IMR-90 (cell line): ENCODE data around the gene PPL. TPM values are rescaled to one million over a fixed set of nuclear protein-coding genes. Genes with fewer than 3 reads are reported as not detected.

Source experiments
- ATAC-seq: fragments of 200-7000 bp; cut with Tn5 transposase; 2 replicates; pipeline ENCODE4 v1.9.1; 2020; ENCODE audit warnings: low read depth, mild to moderate bottlenecking, moderate library complexity
- BruUV-seq: library from RNA; stranded (reverse); fragments of 400-500 nt; replicated peaks from 2 replicates; lab custom pipeline; 2021; lab: Mats Ljungman, UMichigan
- CTCF ChIA-PET: fragments of 300-600 bp; formaldehyde crosslinking; extraction: SDS; loops from one replicate; lab custom pipeline; 2021; ENCODE audit warnings: antibody characterized with exemption; lab: Yijun Ruan, JAX
- POLR2A ChIA-PET: fragments of 300-600 bp; sonication (Branson Sonifier 250); formaldehyde crosslinking; loops from one replicate; lab custom pipeline; 2022; ENCODE audit warnings: antibody characterized with exemption; ENCODE audit not compliant: unreplicated experiment; lab: Charles Lee
- DNase-seq: peaks from one replicate; pipeline ENCODE4 v3.0.0; 2013
- H2AFZ ChIP-seq: replicated peaks from 2 replicates; pipeline ENCODE3; 2013; ENCODE audit warnings: low read length, mild to moderate bottlenecking; ENCODE audit not compliant: poor library complexity
- H2AK5ac ChIP-seq: 2 replicates; pipeline ENCODE4 v1.6.1; 2013; ENCODE audit warnings: low read depth, low read length, inconsistent platforms
- H2AK9ac ChIP-seq: replicated peaks from 2 replicates; pipeline ENCODE3; 2013; ENCODE audit warnings: mild to moderate bottlenecking, low read depth, low read length, moderate library complexity; ENCODE audit not compliant: poor library complexity
- H2BK120ac ChIP-seq: 2 replicates; pipeline ENCODE4 v1.6.1; 2013; ENCODE audit warnings: low read depth, low read length, inconsistent platforms
- H2BK15ac ChIP-seq: 3 replicates; pipeline ENCODE4 v1.6.1; 2013; ENCODE audit warnings: low read depth, low read length, inconsistent platforms
- H2BK20ac ChIP-seq: 2 replicates; pipeline ENCODE4 v1.6.1; 2013; ENCODE audit warnings: low read depth, mild to moderate bottlenecking, inconsistent platforms, low read length, moderate library complexity
- H2BK5ac ChIP-seq: 2 replicates; pipeline ENCODE4 v1.6.1; 2013; ENCODE audit warnings: mild to moderate bottlenecking, low read depth, low read length, inconsistent platforms; ENCODE audit not compliant: poor library complexity, severe bottlenecking
- H3K14ac ChIP-seq: replicated peaks from 2 replicates; pipeline ENCODE4 v1.6.1; 2013; ENCODE audit warnings: low read depth, low read length, inconsistent platforms
- H3K18ac ChIP-seq: 2 replicates; pipeline ENCODE4 v1.6.1; 2013; ENCODE audit warnings: low read depth, low read length, control low read depth
- H3K23ac ChIP-seq: 2 replicates; pipeline ENCODE4 v1.6.1; 2013; ENCODE audit warnings: low read depth, low read length, inconsistent platforms
- H3K27ac ChIP-seq: 2 replicates; pipeline ENCODE4 v1.5.1; 2013; ENCODE audit warnings: mild to moderate bottlenecking, control low read depth, low read length; ENCODE audit not compliant: insufficient read depth
- H3K27me3 ChIP-seq: 2 replicates; pipeline ENCODE4 v1.6.1; 2013; ENCODE audit warnings: low read length; ENCODE audit not compliant: control insufficient read depth, insufficient read depth
- H3K36me3 ChIP-seq: 2 replicates; pipeline ENCODE4 v1.6.1; 2013; ENCODE audit warnings: low read length, mixed read lengths; ENCODE audit not compliant: control insufficient read depth, insufficient read depth
- H3K4ac ChIP-seq: 2 replicates; pipeline ENCODE4 v1.6.1; 2013; ENCODE audit warnings: low read depth, low read length, inconsistent platforms
- H3K4me1 ChIP-seq: 2 replicates; pipeline ENCODE4 v1.6.1; 2013; ENCODE audit warnings: low read length, mixed read lengths; ENCODE audit not compliant: control insufficient read depth, insufficient read depth
- H3K4me2 ChIP-seq: 2 replicates; pipeline ENCODE4 v1.6.1; 2013; ENCODE audit warnings: low read depth, mild to moderate bottlenecking, control low read depth, low read length, moderate library complexity
- H3K4me3 ChIP-seq: 2 replicates; pipeline ENCODE4 v1.5.1; 2013; ENCODE audit warnings: low read depth, mild to moderate bottlenecking, control low read depth, low read length, moderate library complexity; ENCODE audit not compliant: insufficient read depth
- H3K56ac ChIP-seq: 2 replicates; pipeline ENCODE4 v1.6.1; 2013; ENCODE audit warnings: low read length, inconsistent platforms; ENCODE audit not compliant: insufficient read depth; ENCODE audit errors: extremely low read depth
- H3K79me1 ChIP-seq, 2 experiments: 2 replicates each; pipeline ENCODE4 v1.6.1; 2013; ENCODE audit warnings: low read length in 2 of 2, inconsistent platforms in 1 of 2, low read depth in 1 of 2
- H3K9ac ChIP-seq: 2 replicates; pipeline ENCODE4 v1.6.1; 2013; ENCODE audit warnings: low read depth, low read length, control low read depth
- H3K9me1 ChIP-seq: 2 replicates; pipeline ENCODE4 v1.6.1; 2013; ENCODE audit warnings: low read length, inconsistent platforms; ENCODE audit not compliant: insufficient read depth
- H3K9me3 ChIP-seq: 2 replicates; pipeline ENCODE4 v1.6.1; 2013; ENCODE audit warnings: low read length; ENCODE audit not compliant: control insufficient read depth, insufficient read depth
- H4K20me1 ChIP-seq: 2 replicates; pipeline ENCODE4 v1.6.1; 2013; ENCODE audit warnings: low read length, inconsistent platforms; ENCODE audit not compliant: insufficient read depth
- H4K5ac ChIP-seq: 2 replicates; pipeline ENCODE4 v1.6.1; 2013; ENCODE audit warnings: mild to moderate bottlenecking, low read depth, low read length, control low read depth
- H4K8ac ChIP-seq, 2 experiments: 2 replicates each; pipeline ENCODE4 v1.6.1; 2013; ENCODE audit warnings: low read depth in 2 of 2, low read length in 2 of 2, control low read depth in 1 of 2, inconsistent platforms in 1 of 2
- H4K91ac ChIP-seq: 2 replicates; pipeline ENCODE4 v1.6.1; 2013; ENCODE audit warnings: low read depth, low read length, inconsistent platforms; ENCODE audit not compliant: insufficient read depth
- BHLHE40 ChIP-seq: fragments of 150-350 bp; IDR thresholded peaks from 2 replicates; pipeline ENCODE4 v1.6.1; 2016; ENCODE audit warnings: mild to moderate bottlenecking, low read depth, low read length
- CEBPB ChIP-seq: IDR thresholded peaks from 2 replicates; pipeline ENCODE4 v1.6.1; 2012; ENCODE audit warnings: low read depth, low read length, improper control_type of control experiment
- CHD1 ChIP-seq: IDR thresholded peaks from 2 replicates; pipeline ENCODE4 v1.6.1; 2012; ENCODE audit warnings: low read depth, low read length, improper control_type of control experiment
- FOS ChIP-seq: fragments of 150-350 bp; IDR thresholded peaks from 2 replicates; pipeline ENCODE4 v1.6.1; 2016; ENCODE audit warnings: low read depth, low read length
- MAFK ChIP-seq: IDR thresholded peaks from 2 replicates; pipeline ENCODE4 v1.6.1; 2012; ENCODE audit warnings: low read depth, low read length, improper control_type of control experiment
- MAZ ChIP-seq: IDR thresholded peaks from 2 replicates; pipeline ENCODE4 v1.6.1; 2012; ENCODE audit warnings: low read depth, mild to moderate bottlenecking, low read length, improper control_type of control experiment, moderate library complexity, borderline replicate concordance
- MXI1 ChIP-seq: IDR thresholded peaks from 2 replicates; pipeline ENCODE4 v1.6.1; 2012; ENCODE audit warnings: low read depth, mild to moderate bottlenecking, low read length, moderate library complexity, borderline replicate concordance
- NFE2L2 ChIP-seq: fragments of 150-350 bp; IDR thresholded peaks from 2 replicates; pipeline ENCODE4 v1.6.1; 2016; ENCODE audit warnings: low read depth, mild to moderate bottlenecking, low read length
- POLR2A ChIP-seq: IDR thresholded peaks from 2 replicates; pipeline ENCODE4 v1.6.1; 2012; ENCODE audit warnings: mild to moderate bottlenecking, low read depth, low read length
- RAD21 ChIP-seq: IDR thresholded peaks from 2 replicates; pipeline ENCODE4 v1.6.1; 2012; ENCODE audit warnings: low read length, improper control_type of control experiment
- RCOR1 ChIP-seq: IDR thresholded peaks from 2 replicates; pipeline ENCODE4 v1.6.1; 2012; ENCODE audit warnings: mild to moderate bottlenecking, low read length, improper control_type of control experiment; ENCODE audit not compliant: insufficient replicate concordance
- RFX5 ChIP-seq: IDR thresholded peaks from 2 replicates; pipeline ENCODE4 v1.8.0; 2012; ENCODE audit warnings: low read depth, mild to moderate bottlenecking, low read length, moderate library complexity
- SMC3 ChIP-seq: fragments of 150-350 bp; IDR thresholded peaks from 2 replicates; pipeline ENCODE4 v1.6.1; 2016; ENCODE audit warnings: low read depth, mild to moderate bottlenecking, antibody characterized with exemption, low read length, moderate library complexity
- WGBS, 2 experiments: methylation state at CpG; one replicate each; pipeline versions ENCODE4 v1.1.5 to v1.1.7; 2013; ENCODE audit warnings: missing lambda C conversion rate in 2 of 2; ENCODE audit not compliant: insufficient read length in 1 of 2; ENCODE audit errors: extremely low coverage in 2 of 2; 5-methylcytosine and 5-hydroxymethylcytosine counted together
- dilution Hi-C: fragments of 300-500 bp; cut with HindIII; formaldehyde crosslinking; loops from one replicate; pipeline ENCODE4 v1.14.3; 2018; ENCODE audit warnings: low sequenced_read_pairs; ENCODE audit not compliant: unreplicated experiment
- in situ Hi-C: fragments of 300-500 bp; cut with MboI; formaldehyde crosslinking; loops from 3 replicates; pipeline ENCODE4 v1.14.3; 2019; ENCODE audit warnings: low sequenced_read_pairs, inconsistent platforms, mixed read lengths
- intact Hi-C: fragments of 100-400 bp; cut with micrococcal nuclease; formaldehyde crosslinking; loops from 2 replicates; pipeline ENCODE4 v1.10.0; 2022
- polyA plus RNA-seq, 3 experiments: library from polyadenylated mRNA; depleted of rRNA; stranded (reverse); fragments of >200 nt; gene quantifications; 2 replicates each; pipeline ENCODE4 v1.2.3, GENCODE V29; 2012; ENCODE audit warnings: low replicate concordance in 1 of 3
- total RNA-seq: library from RNA; depleted of rRNA; stranded (reverse); fragments of >200 nt; gene quantifications from 2 replicates; pipeline ENCODE4 v1.2.3, GENCODE V29; 2012
- TF ChIP-seq, protein P1 (sequence below): fragments of 150-350 bp; IDR thresholded peaks from 2 replicates; pipeline ENCODE4 v1.6.1; 2016; ENCODE audit warnings: low read depth, mild to moderate bottlenecking, low read length, moderate library complexity, borderline replicate concordance
- TF ChIP-seq, protein P2 (sequence below): fragments of 150-350 bp; IDR thresholded peaks from 2 replicates; pipeline ENCODE4 v1.6.1; 2017; ENCODE audit warnings: mild to moderate bottlenecking, antibody characterized with exemption, low read length, low read depth
- TF ChIP-seq, protein P3 (sequence below): conservative IDR thresholded peaks from 2 replicates; pipeline ENCODE4 v1.5.1; 2012; ENCODE audit warnings: mild to moderate bottlenecking, low read depth, low read length, improper control_type of control experiment

Gene PPL
- total and polyA plus RNA-seq, 2 of the 4 experiments (the other 2 are of a cell fraction): 0.34 to 0.36 TPM

DNA sequence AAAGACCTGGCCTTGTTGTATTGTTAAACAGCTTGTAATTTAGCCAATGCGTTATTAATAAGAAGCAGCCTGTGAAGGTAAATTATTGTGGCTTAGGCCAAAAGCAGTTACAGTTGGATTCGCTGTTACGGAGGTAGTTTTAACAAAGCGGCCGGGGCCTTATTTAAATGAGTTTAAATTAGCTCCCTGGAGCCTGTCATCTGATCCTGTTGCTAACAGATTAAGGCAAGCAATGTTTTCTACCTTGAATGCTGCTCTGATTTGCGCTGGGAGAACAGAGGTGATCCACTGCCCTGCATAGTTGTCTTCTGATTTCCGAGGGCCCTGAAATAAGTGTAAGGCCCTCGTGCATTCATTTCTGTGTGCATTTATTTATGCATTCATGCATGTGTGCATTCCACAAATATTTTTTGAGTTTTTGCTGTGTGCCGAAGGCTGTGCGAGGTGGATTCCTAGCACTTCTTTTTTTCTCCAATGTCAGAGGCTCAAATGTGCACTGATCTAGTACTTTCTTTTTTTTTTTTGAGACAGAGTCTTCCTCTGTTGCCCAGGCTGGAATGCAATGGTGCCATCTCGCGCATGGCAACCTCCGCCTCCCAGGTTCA, 32.0 kb upstream of the PPL start:
- no TSS peak for BruUV-seq
- H3K27me3 ChIP-seq: peaks cover 3% of the 10 kb centered on the region; the same call in 1 of the 2 replicates

More for the DNA sequence above, 32.0 kb upstream of the PPL start:
- Histone ChIP-seq H2AK5ac (no peak overlapping the region), H2AK9ac (no peak overlapping the region), H4K8ac (no peak overlapping the region), H4K91ac (no peak overlapping the region), H3K36me3 (no peaks in the 10 kb centered on the region), H3K27ac (no peak overlapping the region), H3K4me2 (no peak overlapping the region), H4K5ac (no peak overlapping the region), H2BK120ac (no peak overlapping the region), H2BK15ac (no peak overlapping the region), H3K4ac (no peak overlapping the region), H2AFZ (no peak overlapping the region), H4K20me1 (no peaks in the 10 kb centered on the region), H3K4me1 (no peaks in the 10 kb centered on the region), H3K23ac (no peak overlapping the region), H3K14ac (no peak overlapping the region), H3K9me3 (no peaks in the 10 kb centered on the region), H3K79me1 (no peaks in the 10 kb centered on the region), H2BK20ac (no peak overlapping the region), H3K9ac (no peak overlapping the region), H3K56ac (no peak overlapping the region), H3K9me1 (no peaks in the 10 kb centered on the region), H3K4me3 (no peak overlapping the region), H2BK5ac (no peak overlapping the region), H3K18ac (no peak overlapping the region)
- in situ Hi-C loops: loop anchor here (25.0 kb wide), 1 partner anchor 457 kb away; no protein-coding TSS in a partner anchor
- 32% methylated on average over 4 of the region's 13 CpGs; no CpG with 5 or more reads in 1 of the 2 experiments for WGBS, 2 experiments
- ChIA-PET CTCF (interaction anchor here (0.6 kb wide), 1 partner anchor 17 kb away, joined by 5 read pairs; no protein-coding TSS in a partner anchor), POLR2A (no interaction called here)
- dilution Hi-C loops: no loop called here
- DNase-seq (no peak), ATAC-seq (peak; percentile 59)
- intact Hi-C loops: no loop called here
- TF ChIP-seq, protein P1, sequence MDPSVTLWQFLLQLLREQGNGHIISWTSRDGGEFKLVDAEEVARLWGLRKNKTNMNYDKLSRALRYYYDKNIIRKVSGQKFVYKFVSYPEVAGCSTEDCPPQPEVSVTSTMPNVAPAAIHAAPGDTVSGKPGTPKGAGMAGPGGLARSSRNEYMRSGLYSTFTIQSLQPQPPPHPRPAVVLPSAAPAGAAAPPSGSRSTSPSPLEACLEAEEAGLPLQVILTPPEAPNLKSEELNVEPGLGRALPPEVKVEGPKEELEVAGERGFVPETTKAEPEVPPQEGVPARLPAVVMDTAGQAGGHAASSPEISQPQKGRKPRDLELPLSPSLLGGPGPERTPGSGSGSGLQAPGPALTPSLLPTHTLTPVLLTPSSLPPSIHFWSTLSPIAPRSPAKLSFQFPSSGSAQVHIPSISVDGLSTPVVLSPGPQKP: no peak
- TF ChIP-seq FOS (no peak), BHLHE40 (no peak), MAFK (no peak), RCOR1 (no peak), MAZ (no peak), MXI1 (no peak), POLR2A (no peak), SMC3 (no peak), CHD1 (no peak), NFE2L2 (no peak), RFX5 (no peak), CEBPB (no peak), RAD21 (no peak)
- TF ChIP-seq, protein P2, sequence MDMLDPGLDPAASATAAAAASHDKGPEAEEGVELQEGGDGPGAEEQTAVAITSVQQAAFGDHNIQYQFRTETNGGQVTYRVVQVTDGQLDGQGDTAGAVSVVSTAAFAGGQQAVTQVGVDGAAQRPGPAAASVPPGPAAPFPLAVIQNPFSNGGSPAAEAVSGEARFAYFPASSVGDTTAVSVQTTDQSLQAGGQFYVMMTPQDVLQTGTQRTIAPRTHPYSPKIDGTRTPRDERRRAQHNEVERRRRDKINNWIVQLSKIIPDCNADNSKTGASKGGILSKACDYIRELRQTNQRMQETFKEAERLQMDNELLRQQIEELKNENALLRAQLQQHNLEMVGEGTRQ: no peak
- TF ChIP-seq, protein P3, sequence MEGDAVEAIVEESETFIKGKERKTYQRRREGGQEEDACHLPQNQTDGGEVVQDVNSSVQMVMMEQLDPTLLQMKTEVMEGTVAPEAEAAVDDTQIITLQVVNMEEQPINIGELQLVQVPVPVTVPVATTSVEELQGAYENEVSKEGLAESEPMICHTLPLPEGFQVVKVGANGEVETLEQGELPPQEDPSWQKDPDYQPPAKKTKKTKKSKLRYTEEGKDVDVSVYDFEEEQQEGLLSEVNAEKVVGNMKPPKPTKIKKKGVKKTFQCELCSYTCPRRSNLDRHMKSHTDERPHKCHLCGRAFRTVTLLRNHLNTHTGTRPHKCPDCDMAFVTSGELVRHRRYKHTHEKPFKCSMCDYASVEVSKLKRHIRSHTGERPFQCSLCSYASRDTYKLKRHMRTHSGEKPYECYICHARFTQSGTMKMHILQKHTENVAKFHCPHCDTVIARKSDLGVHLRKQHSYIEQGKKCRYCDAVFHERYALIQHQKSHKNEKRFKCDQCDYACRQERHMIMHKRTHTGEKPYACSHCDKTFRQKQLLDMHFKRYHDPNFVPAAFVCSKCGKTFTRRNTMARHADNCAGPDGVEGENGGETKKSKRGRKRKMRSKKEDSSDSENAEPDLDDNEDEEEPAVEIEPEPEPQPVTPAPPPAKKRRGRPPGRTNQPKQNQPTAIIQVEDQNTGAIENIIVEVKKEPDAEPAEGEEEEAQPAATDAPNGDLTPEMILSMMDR: no peak
